ENCODE measurements around the gene IRF2BPL.
"Not testable (repeated sequence)": the region's sequence is repeated elsewhere in the genome, so short reads cannot be mapped to it uniquely, and the experiment has no call there.

The IRF2BPL gene

DNA sequence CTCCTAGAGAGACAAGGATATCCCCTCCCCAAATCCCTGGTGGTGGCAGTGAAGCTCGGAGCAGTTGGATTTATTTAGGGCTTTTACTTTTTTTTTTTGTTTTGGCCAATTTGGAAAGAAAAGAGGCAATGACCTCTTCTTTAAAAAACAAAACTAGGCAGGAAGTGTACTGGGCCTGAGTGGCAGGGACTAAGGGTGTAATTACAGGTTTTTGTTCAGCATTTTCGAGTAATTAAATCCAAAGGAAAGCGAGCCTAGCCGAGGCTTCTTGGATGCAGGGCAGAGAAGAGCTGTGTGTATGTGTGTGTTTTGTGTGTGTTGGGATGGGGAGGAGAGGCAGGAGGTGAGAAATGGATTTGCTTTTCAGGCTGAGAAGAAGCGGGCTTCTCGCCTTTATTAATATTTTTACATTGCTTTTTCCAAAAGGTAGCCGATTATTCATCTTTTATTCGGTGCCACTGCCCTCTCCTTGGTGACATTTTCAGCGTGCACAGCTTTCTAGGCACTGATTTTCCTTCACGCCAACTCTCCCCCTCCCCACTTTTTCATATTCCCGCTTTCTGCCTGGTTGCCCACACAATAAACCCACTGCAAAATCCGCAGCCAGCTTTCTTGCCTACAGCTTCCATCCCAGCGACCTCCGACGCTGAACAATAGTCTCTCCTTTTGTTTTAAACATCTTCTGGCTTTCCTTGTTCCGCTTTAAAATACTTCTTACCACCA is 8.9 kb upstream of the IRF2BPL start:
- peak overlapping the region; percentile 3 for H3K27ac ChIP-seq
- no peak for DNase-seq (ENCODE audit: low read depth, low spot score)

DNA sequence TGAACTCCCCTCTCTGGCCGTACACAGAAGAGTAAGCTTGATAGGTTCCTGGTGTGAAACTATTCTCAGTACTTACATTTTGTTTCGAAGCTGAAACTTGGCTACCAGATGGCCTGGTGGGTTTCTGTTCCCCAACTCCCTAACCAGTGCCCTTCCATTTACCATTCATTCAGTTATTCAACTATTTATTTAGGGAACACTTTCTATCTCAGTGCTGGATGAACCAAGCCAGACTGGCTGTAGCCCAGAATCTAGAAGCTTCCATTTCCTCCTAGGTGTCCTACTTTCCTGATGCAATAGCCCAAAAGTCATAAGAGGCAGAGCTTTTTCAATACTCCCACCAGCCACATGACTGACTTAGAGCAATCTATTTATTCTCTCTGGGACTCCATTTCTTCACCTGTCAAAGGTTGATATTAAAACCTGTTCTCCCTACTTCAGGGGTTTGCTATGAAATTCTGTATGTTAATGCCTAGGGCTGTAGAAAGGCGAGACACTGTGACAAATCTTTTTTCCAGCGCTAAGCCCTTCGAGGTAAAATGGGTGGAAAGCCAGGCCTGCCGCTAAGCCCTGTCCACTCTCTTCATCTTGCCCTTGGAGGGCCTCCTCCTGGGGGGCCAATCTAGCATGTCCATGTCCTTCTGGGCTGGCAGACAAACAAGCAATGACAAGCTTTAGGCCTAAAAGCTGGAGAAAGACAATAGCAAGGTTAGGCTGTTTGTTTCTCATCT is 8.1 kb upstream of the IRF2BPL start:
- peak overlapping the region; percentile 3 for H3K27ac ChIP-seq
- no peak for DNase-seq (ENCODE audit: low read depth, low spot score)

DNA sequence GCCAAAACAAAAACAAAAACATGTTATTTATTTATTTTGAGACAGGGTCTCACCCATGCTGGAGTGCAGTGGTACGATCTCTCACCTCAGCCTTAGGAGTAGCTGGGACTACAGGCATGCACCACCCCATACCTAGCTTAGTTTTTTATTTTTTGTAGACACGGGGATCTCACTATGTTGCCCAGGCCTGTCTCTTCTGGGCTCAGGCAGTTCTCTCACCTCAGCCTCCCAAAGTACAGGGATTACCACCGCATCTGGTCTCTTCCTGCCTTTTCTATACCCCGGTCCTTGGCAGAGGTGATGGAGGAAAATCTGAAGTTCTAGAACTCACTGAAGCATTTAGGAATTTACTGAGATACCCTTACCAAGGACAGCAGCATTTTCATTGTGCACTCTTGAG is 6.8 kb upstream of the IRF2BPL start:
- no peak for DNase-seq (ENCODE audit: low read depth, low spot score)
- peak overlapping the region; percentile 96 for H3K27ac ChIP-seq

DNA sequence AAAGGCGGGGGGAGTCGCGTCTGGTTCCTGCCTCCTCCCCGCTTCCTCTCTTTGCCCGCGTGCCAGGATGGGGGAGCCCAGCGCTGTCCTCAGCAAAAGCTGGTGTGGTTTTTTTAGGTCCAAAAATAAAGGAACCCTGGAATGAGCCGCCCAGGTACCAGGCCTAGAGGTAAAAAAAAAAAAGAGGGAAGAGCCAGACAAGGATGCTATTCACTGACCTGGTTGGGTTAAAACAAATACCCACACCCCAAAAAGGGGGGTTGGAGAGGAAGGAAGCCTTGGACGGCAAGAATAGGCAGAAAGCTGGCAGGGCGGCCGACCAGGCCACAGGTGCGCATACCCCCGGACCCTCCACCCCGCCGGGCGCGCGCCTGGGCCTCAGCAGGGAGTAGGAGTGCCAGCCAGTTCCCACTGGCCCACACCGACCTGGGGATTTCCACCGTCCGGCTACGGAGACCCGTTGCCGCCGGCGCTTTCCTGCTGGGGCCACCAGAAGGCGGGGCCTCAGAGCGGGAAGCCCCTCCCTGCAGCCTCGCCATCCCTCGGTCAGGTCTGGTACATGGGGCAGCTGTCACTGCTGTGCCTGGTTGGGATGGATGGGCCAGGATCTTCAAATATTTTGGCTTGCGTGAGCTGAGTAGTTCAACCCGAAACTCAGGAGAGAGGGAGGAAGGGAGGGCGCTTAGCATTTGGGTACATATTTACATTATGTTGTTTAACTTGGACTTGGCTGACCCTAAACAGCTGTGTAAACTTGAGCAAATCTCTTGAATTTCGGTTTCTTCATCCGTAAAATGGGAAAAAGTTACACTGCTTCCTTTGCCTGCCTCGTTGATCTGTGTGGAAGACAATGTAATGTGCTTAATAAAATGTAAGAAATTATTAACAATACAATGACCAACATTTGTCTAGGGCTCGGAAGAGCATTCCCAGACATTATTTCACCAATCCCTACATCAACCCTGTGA is 5.4 kb upstream of the IRF2BPL start:
- peak overlapping the region; percentile 96 for H3K27ac ChIP-seq
- no peak for DNase-seq (ENCODE audit: low read depth, low spot score)

DNA sequence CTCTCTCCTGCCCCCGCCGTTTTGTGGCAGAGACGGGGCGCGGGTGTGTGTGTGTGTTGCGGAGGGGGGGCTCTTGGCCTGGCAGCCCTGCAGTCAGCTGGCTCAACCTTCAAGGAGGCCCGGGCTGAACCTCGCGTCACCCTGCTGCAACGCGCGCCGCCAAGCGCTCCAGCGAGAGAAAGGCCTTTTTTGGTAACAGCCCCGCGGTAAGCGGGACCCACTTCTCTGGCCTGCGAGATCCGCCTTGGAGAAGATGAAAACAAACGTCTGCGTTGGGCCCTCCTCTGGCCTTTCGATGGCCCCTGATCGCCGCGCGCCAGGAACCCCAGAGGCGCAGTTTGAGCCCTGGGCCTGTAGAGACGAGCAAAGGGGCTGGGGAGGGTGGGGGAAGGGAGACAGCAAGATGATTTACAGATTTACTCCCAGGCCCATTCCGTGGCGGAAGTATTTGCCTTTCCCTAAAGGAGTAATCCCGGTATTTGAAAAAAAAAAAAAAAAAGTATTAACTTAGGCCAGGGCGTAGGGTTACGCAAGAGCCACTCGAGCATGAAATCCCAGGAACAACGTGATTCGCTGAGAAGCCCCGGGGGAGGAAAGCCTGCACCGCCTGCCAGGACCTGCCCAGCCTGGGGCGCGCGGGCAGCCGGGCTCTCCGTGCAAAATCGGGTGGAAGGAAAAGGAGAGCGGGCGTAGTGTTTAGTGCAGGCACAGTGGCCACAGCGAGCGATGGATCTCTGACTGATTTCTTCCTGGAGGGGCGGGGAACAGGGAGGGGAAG is 4.5 kb upstream of the IRF2BPL start:
- peak; percentile 88 for DNase-seq (ENCODE audit: low read depth, low spot score)
- H3K27ac ChIP-seq = peak overlapping the region; percentile 96

DNA sequence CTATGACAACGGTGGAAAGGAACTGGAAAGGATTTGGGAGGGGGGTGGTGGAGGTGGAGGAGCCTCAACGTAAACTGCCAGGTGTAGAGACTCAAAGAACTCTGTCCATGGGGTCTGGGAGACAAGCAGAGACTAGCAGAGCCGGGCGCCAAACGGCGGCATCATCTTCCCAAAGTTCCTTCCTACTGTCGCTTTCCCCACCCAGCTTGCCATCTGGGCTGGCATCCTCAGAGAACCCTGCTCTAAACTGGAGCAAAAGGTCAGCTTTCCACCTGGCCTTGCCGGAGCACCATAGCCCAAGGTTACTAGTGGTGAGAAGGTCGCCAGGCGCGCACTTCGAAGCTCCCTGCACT is 4.0 kb upstream of the IRF2BPL start:
- no peak for DNase-seq (ENCODE audit: low read depth, low spot score)
- peak overlapping the region; percentile 96 for H3K27ac ChIP-seq

DNA sequence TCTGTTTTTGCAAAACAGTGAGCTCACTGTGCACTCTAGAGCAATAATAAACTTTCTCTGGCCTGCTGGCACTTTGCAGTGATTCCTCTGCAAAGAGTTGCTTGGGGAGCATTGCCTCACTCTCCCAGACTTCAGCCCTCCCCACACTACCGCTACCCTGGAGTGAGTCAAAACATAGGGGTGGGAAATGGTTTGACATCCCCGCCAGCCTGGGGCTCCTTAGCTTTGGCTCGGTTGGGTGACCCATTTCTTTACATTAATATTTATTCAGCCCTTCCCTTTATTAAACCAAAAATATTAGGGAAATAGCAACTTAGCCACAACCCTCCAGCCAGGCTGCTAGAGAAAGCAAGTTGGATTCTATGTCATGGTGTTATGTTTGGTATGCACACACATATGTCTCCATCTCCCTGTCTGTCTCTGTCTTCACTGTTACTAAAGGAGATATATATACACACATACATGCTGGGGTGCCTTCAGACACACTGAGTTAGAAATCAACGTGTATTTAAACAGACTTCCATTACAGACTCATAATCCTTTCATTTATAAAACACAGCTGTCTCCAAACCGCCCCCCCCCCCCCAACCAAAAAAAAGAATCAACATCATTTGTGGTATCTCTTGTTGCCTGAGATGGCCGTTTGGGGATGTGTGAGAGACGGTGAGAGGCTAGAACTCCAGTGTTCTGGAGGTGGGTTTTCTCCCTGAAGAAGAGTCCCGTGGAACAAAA is 3.4 kb upstream of the IRF2BPL start:
- no peak for DNase-seq (ENCODE audit: low read depth, low spot score)
- H3K27ac ChIP-seq = peak overlapping the region; percentile 96

DNA sequence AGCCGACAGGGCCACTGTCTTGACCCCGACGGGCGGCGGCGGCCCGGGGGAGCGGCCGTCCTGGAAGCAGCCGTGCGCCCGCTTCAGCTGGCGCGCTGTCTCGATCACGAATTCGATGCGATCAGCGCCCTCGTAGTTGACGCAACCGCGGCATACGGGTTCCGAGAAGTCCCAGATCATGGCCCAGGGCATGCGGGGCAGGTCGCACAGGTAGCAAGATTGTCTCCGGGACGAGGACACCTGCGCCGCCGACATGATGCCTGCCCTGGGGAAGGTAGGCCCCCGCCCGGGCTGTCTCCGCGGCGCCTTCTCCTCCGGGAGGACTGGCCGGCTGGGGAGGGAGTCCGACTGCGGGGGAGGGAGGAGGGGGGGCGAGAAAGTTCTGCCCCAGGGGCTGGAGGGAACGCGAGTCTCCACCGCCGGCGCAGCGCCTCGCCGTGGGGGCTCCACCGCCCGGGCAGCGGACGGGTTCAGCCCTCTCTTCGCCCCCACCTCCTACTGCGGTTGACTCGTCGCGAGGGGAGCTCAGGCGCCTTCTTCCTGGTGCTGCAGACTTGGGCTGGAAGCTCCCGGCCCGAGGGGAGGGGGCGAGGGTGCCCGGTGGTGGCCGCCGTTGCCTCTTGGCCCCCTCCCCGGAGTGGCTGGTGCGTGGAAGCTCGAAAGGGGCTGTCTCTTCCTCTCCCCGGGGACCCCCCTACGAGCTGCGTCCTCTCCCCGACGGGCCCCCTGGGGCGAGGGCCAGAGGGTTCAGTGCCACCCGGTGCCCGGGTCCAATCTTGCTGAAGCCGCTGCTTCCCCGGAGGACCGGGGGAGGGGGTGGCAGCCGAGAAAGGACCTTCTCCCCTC is 747 bp downstream of the IRF2BPL start:
- H3K27ac ChIP-seq = peak overlapping the region; percentile 98

DNA sequence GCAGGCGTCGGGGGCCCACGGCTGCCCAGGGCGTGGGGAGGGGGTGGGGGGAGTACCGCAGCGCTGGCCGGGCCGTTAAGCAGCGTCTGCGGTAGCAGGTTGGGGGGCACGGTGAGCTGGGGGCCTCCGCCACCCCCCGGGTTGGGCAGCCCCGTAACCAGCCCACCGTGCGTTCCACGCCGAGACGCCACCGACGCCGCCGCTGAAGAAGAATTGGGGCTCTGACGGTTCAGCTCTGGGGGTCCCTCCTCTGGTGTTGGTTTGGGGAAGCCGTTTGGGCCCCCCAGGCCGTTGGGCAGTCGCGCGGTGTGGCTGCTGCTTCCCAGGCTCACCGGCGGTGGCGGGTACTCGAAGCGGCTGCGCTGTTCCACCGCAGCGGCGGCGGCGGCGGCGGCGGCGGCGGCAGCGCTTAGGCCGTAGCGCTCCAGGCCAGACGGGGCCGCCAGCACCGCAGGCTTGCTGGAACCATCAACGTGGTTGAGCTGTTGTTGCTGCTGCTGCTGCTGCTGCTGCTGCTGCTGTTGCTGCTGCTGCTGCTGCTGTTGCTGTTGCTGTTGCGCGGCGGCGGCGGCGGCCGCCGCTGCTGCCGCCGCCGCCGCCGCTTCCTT is 1.5 kb downstream of the IRF2BPL start:
- H3K27ac ChIP-seq = peak overlapping the region; percentile 98
- DNase-seq (ENCODE audit: low read depth, low spot score) = no peak

More for the DNA sequence above, 747 bp downstream of the IRF2BPL start:
- no peak for DNase-seq (ENCODE audit: low read depth, low spot score)

DNA sequence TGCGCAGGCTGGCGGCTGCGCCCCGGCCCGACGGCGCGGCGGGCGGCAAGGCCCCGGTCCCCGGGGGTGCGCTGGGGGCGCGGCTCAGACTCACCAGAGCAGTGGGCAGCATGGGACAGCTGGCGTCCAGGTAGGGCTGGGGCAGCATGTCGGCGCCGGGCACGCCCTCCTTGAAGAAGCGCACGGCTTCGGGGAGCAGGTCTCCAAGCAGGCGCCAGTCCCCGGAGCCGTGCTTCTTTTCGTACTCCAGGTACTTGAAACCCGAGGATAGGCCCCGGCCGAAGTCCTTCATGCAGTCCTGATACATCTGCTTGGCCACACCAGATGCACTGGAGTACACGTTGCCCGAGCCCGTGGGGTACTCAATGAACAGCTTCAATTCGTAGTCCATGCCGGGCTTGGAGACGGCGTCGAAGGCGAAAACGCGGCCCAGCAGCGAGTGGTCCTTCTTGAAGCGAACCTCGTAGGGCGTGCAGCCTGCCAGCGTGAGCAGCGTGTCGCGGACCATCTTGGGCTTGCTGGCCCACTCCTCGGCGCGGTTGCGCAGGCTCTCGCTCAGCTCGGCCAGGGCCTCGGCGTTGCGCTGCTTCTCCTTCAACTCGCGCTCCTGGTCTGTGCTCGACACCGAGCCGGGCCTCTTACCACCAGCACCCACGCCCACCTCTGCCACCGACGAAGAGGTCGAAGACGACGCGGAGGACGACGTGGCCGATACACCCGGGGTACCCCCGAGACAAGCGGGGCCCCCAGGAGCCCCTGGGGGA is 2.2 kb downstream of the IRF2BPL start:
- H3K27ac ChIP-seq = peak overlapping the region; percentile 98
- no peak for DNase-seq (ENCODE audit: low read depth, low spot score)

DNA sequence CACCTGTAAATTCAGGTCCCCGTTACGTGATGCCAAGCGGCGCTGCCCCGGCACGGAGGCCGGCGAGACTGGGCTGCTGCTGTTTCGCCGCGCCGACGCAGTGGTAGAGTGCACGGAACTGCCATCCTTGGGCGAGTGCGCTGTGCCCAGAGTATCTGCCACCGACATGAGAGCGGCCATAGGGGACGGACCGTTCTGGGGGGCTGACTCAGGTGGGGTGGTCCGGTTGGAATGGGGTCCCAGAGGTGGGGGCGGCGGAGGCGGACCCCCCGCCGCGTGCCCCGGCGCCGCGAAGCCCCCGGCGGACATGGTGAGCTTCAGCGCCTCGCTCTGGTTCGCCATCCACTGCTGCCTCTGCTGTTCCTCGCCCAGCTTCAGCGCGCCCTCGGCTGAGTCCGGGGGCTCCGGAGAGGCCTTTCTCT is 2.8 kb downstream of the IRF2BPL start:
- no peak for DNase-seq (ENCODE audit: low read depth, low spot score)
- peak overlapping the region; percentile 98 for H3K27ac ChIP-seq

DNA sequence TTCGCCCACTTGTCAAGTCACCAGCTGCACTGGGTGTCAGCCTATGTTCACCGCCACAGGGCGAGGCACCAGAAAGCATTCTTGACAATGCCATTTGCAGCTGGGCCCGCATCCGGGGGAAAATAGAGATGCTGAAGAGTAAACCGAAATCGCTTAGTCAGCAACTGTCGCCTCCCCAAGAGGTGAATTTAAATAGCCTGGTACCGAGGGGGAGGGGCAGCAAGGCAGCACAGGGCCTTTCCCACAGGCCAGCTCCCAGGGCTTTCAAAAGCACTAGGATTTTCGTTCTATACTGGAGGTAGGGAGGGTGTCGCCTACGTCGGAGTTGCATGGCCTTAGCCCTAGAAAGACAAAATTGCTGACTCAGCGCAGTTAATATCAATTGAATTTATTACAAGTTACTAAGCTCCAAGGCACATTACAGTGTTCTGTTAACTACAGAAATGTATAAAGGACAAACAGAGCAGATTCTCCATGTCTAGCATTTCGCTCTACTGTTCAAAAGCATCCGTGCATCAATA is 4.3 kb downstream of the IRF2BPL start:
- no peak for DNase-seq (ENCODE audit: low read depth, low spot score)
- peak overlapping the region; percentile 98 for H3K27ac ChIP-seq

DNA sequence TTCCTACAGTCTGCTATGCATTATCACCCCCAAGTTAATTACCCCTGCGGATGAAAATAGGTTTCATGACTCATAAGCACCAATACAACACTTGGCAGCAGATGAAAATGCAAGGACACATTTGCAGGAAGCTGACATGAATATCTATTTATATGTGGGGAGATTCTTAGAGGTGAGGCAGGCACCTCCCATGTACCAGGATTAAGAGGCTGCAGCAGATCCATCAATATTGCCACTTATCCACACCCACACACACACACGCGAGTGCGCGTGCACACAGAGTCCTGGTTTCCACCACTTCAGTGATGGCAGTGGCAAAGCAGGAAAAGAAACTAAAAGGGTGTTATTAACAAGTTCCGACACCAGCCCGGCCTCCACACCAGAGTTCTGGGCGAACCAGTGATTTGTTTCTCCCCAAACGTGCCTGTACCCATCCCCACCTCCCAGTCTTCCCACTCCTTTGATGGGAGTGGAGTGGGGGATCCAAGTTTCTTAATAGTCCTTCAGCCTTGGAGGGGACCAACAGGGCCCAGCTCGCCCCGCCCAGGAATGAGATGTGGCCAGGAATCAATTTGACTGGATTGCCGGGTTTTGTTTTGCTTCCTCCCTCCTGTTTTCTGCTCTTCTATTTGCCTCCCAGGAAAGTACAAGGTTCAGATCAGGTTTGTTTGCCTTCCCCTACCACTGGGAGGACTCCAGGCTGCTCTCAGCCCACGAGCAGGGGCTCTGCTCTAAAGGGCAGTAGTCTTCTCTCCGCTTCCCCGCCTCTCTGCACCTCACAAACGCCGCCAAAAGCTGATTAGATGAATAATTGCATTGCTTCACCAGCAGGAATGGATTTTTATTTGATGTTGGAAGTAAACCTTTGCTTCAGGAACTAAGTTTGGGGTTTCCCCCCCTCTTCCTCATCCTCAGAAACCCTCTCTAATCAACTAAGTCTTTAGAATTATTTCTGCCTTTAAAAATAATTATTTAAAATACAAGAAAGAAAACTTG is 5.2 kb downstream of the IRF2BPL start:
- H3K27ac ChIP-seq = peak overlapping the region; percentile 98
- DNase-seq (ENCODE audit: low read depth, low spot score) = no peak

DNA sequence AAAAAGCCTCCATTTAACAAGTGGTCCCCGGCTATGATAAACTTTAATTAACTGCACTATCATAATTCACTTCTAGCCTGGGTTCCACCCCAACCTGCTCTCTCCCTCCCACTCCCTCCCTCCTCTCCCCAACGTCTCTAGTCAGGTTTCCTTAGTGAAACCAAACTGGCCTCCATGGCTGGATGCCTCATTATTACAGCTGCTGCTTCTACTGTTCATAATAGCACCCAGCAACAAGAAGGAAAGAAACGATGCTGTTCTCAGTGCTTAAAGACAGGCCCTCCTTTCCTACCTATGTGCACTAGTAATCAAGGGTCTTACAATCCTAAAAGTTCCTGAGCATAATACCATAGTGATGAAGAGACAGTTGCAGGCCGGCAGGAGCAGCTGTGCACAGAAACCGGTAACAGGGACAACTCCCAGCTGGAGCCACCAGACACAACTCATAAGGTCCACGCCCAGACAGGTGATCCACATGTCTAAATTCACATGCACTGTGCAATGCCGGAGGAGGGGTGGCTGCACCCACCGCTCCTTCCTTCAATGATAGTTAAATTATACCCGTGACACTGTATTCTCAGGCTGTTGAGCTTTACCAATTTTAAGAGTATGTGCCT is 6.2 kb downstream of the IRF2BPL start:
- peak overlapping the region; percentile 98 for H3K27ac ChIP-seq
- no peak for DNase-seq (ENCODE audit: low read depth, low spot score)

DNA sequence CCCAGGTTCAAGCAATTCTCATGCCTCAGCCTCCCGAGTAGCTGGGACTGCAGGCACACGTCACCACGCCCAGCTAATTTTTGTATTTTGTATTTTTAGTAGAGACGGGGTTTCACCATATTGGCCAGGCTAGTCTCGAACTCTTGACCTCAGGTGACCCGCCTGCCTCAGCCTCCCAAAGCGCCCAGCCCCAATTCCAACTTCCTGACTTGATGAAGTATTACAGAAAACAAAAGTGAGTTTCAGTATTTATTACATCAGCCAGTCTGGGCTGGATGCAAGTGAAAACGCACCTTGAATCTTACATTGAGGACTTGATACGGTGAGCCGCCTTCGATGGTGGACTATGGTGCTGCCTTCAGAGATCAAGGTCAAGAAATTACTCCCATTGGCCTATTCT is 7.1 kb downstream of the IRF2BPL start:
- DNase-seq (ENCODE audit: low read depth, low spot score); H3K27ac ChIP-seq: not testable (repeated sequence)
